GM19468 (cell line): ENCODE results near the gene WDR83.
"Not testable (repeated sequence)": the region's sequence is repeated elsewhere in the genome, so short reads cannot be mapped to it uniquely, and the experiment has no call there.

Experiments used
- ATAC-seq: cut with Tn5 transposase; IDR thresholded peaks from one replicate; pipeline ENCODE4 v1.9.1; 2021; ENCODE audit warnings: mild to moderate bottlenecking, moderate library complexity, moderate number of reproducible peaks; ENCODE audit not compliant: unreplicated experiment; ENCODE audit errors: extremely low read depth

The WDR83 gene

GRCh38 chr19:12666265-12667048, at the start of gene WDR83, which contains the start of gene MAN2B1:
Gene WDR83 (plus strand): TSS chr19:12666807. CDS start chr19:12669791, 2,984 bp downstream.
Gene MAN2B1 (minus strand): TSS chr19:12666742. CDS start chr19:12666701, 41 bp downstream.
- no peak for ATAC-seq

GRCh38 chr19:12617646-12618045, 49.0 kb upstream of the WDR83 start:
- no peak for ATAC-seq

GRCh38 chr19:12621253-12622024, 45.2 kb upstream of the WDR83 start:
- ATAC-seq = not testable (repeated sequence)

GRCh38 chr19:12623361-12624031, 43.1 kb upstream of the WDR83 start:
- ATAC-seq = no peak

- no peak for ATAC-seq
Observed at GRCh38 chr19:12626958-12627357, 39.6 kb upstream of the WDR83 start.

- ATAC-seq = no peak
Observed at GRCh38 chr19:12628040-12629022, 38.3 kb upstream of the WDR83 start.

GRCh38 chr19:12629215-12629614, 37.4 kb upstream of the WDR83 start:
- ATAC-seq = no peak

GRCh38 chr19:12636631-12637030, 30.0 kb upstream of the WDR83 start:
- no peak for ATAC-seq

- ATAC-seq = no peak
Observed at GRCh38 chr19:12638611-12639182, 27.9 kb upstream of the WDR83 start.

GRCh38 chr19:12639901-12640613, 26.6 kb upstream of the WDR83 start:
- no peak for ATAC-seq

- ATAC-seq = no peak
Observed at GRCh38 chr19:12641456-12641855, 25.2 kb upstream of the WDR83 start.

- ATAC-seq = no peak
Observed at GRCh38 chr19:12642506-12642905, 24.1 kb upstream of the WDR83 start.

- not testable (repeated sequence) for ATAC-seq
Observed at GRCh38 chr19:12643716-12644115, 22.9 kb upstream of the WDR83 start.

GRCh38 chr19:12646551-12646950, 20.1 kb upstream of the WDR83 start:
- ATAC-seq = no peak

GRCh38 chr19:12647047-12647446, 19.6 kb upstream of the WDR83 start:
- ATAC-seq = no peak

- ATAC-seq = no peak
Observed at GRCh38 chr19:12647490-12648071, 19.0 kb upstream of the WDR83 start.

- ATAC-seq = no peak
Observed at GRCh38 chr19:12648088-12648487, 18.5 kb upstream of the WDR83 start.

- ATAC-seq = no peak
Observed at GRCh38 chr19:12649941-12650340, 16.7 kb upstream of the WDR83 start.
